ENCODE data around the gene TMED3. TPM values are rescaled to one million over a fixed set of nuclear protein-coding genes. Genes with fewer than 3 reads are reported as not detected.

The TMED3 gene
- total and polyA plus RNA-seq, 9 of the 15 experiments (the other 6 are each of a cell fraction or from before 2014, with no cell fraction given), result 6.1 to 89.6 (median 51.4) TPM

DNA sequence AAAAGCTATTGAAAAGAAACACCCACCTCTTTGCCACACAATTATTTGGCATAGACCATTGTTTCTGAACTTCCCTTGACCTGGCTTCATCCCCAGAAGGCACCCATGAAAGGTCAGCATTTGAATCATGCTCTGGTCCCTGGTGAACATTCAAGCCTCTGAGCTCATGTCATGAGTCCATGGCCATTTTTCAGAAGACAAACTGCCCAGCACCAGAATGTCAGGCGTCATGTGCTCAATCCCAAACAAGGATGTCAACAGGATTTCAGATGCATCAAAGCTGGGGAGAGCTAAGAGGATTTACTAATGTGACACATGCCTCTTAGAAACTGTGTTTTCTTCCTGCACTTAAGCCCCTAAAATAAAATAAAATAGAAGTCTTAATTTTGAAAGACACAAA lies 41.3 kb downstream of the TMED3 start:
- no peak overlapping the region for H3K9ac ChIP-seq (ENCODE audit: insufficient read depth in 1 of 2, low read depth in 2 of 2, low read length in 2 of 2)
- no peaks in the 10 kb centered on the region for H3K9me3 ChIP-seq (replicated peaks; ENCODE audit: control insufficient read depth, insufficient read depth, low read depth, low read length)
- H3K36me3 ChIP-seq (ENCODE audit: control insufficient read depth, insufficient read depth, low read length), result no peaks in the 10 kb centered on the region
- no peak overlapping the region for H3K27ac ChIP-seq (ENCODE audit: extremely low read depth, low read depth, low read length)
- in situ Hi-C loops (cut with MboI) (no loop called here), intact Hi-C loops (cut with micrococcal nuclease) (no loop called here)
- 62% methylated on average over 1 of the region's 1 CpG for WGBS (ENCODE audit: insufficient coverage, low coverage, missing lambda C conversion rate)
- ChIA-PET POLR2A (no interaction called here), CTCF (ENCODE audit: low intra/inter-chr PET ratio) (no interaction called here)
- no peak for ATAC-seq
- no TSS peak for BruUV-seq (replicated peaks)
- H3K4me3 ChIP-seq, result no peak overlapping the region
- H3K79me2 ChIP-seq (ENCODE audit: control insufficient read depth, insufficient read depth, low read length), result no peaks in the 10 kb centered on the region
- DNase-seq (ENCODE audit: extremely low read depth in 1 of 4, low spot score in 3 of 4), result no peak
- H2AFZ ChIP-seq (ENCODE audit: low read depth, low read length), result no peak overlapping the region
- H3K9me1 ChIP-seq (ENCODE audit: control insufficient read depth, insufficient read depth, low read length), result no peaks in the 10 kb centered on the region
- no peaks in the 10 kb centered on the region for H3K27me3 ChIP-seq (ENCODE audit: control insufficient read depth in 2 of 2, insufficient read depth in 2 of 2, low read length in 2 of 2)
- no peaks in the 10 kb centered on the region for H4K20me1 ChIP-seq (replicated peaks; ENCODE audit: control insufficient read depth, insufficient read depth, low read length)
- no peaks in the 10 kb centered on the region for H3K4me1 ChIP-seq (replicated peaks in 1 of 2; ENCODE audit: control insufficient read depth in 2 of 2, insufficient read depth in 2 of 2, low read length in 2 of 2)
- no peak overlapping the region for H3K4me2 ChIP-seq (ENCODE audit: insufficient read depth, low read length)
- no peak for FAIRE-seq
- TF ChIP-seq KLF13 (tag; IDR thresholded peaks at IDR 0.05; ENCODE audit: borderline replicate concordance, low read depth) (no peak), ZNF780A (CRISPR knock-in tag; IDR thresholded peaks at IDR 0.05) (no peak), TCF7 (IDR thresholded peaks at IDR 0.05; ENCODE audit: borderline replicate concordance) (no peak), CCAR2 (IDR thresholded peaks at IDR 0.05; ENCODE audit: low read depth, low read length) (no peak), PCBP1 (IDR thresholded peaks at IDR 0.05; ENCODE audit: low read depth, low read length, poor library complexity, severe bottlenecking) (no peak), GATAD2B (IDR thresholded peaks at IDR 0.05; ENCODE audit: borderline replicate concordance) (no peak), CBFA2T2 (conservative IDR thresholded peaks at IDR 0.05) (no peak), NRF1 (conservative IDR thresholded peaks at IDR 0.05 in 1 of 2, IDR thresholded peaks at IDR 0.05 in 1 of 2) (no peak), TARDBP (IDR thresholded peaks at IDR 0.05) (no peak), ZBTB1 (CRISPR knock-in tag; IDR thresholded peaks at IDR 0.05; ENCODE audit: borderline replicate concordance, low read depth) (no peak), HOXB6 (CRISPR knock-in tag; IDR thresholded peaks at IDR 0.05; ENCODE audit: borderline replicate concordance) (no peak)
- TF ChIP-seq, protein P1, sequence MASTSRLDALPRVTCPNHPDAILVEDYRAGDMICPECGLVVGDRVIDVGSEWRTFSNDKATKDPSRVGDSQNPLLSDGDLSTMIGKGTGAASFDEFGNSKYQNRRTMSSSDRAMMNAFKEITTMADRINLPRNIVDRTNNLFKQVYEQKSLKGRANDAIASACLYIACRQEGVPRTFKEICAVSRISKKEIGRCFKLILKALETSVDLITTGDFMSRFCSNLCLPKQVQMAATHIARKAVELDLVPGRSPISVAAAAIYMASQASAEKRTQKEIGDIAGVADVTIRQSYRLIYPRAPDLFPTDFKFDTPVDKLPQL (IDR thresholded peaks at IDR 0.05; ENCODE audit: extremely low read depth, insufficient read length), result no peak
- TF ChIP-seq, protein P2, sequence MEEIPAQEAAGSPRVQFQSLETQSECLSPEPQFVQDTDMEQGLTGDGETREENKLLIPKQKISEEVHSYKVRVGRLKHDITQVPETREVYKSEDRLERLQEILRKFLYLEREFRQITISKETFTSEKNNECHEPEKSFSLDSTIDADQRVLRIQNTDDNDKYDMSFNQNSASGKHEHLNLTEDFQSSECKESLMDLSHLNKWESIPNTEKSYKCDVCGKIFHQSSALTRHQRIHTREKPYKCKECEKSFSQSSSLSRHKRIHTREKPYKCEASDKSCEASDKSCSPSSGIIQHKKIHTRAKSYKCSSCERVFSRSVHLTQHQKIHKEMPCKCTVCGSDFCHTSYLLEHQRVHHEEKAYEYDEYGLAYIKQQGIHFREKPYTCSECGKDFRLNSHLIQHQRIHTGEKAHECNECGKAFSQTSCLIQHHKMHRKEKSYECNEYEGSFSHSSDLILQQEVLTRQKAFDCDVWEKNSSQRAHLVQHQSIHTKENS (CRISPR knock-in tag; IDR thresholded peaks at IDR 0.05), result no peak
- TF ChIP-seq, protein P3, sequence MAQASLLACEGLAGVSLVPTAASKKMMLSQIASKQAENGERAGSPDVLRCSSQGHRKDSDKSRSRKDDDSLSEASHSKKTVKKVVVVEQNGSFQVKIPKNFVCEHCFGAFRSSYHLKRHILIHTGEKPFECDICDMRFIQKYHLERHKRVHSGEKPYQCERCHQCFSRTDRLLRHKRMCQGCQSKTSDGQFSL (CRISPR knock-in tag; IDR thresholded peaks at IDR 0.05), result no peak
- TF ChIP-seq, protein P3 (tag; IDR thresholded peaks at IDR 0.05), result no peak
- TF ChIP-seq, protein P4, sequence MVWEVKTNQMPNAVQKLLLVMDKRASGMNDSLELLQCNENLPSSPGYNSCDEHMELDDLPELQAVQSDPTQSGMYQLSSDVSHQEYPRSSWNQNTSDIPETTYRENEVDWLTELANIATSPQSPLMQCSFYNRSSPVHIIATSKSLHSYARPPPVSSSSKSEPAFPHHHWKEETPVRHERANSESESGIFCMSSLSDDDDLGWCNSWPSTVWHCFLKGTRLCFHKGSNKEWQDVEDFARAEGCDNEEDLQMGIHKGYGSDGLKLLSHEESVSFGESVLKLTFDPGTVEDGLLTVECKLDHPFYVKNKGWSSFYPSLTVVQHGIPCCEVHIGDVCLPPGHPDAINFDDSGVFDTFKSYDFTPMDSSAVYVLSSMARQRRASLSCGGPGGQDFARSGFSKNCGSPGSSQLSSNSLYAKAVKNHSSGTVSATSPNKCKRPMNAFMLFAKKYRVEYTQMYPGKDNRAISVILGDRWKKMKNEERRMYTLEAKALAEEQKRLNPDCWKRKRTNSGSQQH (CRISPR knock-in tag; IDR thresholded peaks at IDR 0.05), result no peak
- TF ChIP-seq, protein P5, sequence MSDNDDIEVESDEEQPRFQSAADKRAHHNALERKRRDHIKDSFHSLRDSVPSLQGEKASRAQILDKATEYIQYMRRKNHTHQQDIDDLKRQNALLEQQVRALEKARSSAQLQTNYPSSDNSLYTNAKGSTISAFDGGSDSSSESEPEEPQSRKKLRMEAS (CRISPR knock-in tag; IDR thresholded peaks at IDR 0.05), result no peak
